Measurements from ENCODE around the gene ELMOD1.
A peak's percentile ranks its signal among the peaks of the same experiment; 100 is the strongest.

The ELMOD1 gene

DNA sequence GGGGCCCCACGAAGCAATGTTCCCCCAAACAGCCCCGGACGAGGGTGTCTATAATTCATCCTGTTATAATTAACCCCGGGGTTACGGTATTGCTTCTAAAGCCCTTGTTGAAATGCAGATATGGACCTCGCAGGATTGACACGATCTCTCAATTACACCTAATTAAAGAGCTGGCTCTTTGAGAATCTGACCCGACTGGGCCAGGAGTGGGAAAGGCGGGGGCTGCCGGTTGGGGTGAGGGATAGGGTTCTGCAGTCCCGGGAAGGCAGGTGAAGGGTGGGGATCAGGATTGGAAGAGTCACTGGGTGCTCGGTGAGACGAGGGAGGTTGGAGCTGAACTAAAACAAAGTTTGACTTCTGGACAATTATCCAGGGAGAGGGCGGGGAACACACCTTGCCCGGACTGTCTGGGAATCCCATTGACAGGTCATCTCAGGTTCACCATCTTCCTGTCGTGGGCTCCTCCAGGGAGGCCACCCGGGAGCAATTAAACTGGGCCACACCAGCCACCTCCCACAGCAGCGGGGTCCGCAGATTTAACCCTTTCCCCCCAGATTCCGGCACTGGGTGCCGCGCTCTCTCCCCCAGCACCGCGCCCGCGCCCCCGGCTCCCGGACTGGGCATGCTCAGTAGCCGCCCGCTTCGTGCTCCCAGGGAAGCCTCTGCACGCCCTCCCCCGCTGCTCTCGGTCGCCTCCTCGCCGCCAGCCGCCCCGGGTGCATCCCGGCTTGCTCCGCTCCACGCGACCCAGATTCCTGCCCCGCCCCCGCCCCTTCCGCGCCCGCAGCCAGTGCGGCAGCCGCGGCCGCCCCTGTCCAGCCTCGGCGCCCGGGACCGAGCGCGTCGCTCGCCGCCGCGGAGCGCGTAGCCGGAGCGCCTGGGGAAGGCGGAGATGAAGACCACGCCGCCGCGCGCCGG lies at the start of gene ELMOD1:
Gene ELMOD1, plus strand, starts transcription at position 688 of the 918 bp plus-strand sequence. CDS start 27,043 bp downstream, outside the sequence.
- TF ChIP-seq, protein P1, sequence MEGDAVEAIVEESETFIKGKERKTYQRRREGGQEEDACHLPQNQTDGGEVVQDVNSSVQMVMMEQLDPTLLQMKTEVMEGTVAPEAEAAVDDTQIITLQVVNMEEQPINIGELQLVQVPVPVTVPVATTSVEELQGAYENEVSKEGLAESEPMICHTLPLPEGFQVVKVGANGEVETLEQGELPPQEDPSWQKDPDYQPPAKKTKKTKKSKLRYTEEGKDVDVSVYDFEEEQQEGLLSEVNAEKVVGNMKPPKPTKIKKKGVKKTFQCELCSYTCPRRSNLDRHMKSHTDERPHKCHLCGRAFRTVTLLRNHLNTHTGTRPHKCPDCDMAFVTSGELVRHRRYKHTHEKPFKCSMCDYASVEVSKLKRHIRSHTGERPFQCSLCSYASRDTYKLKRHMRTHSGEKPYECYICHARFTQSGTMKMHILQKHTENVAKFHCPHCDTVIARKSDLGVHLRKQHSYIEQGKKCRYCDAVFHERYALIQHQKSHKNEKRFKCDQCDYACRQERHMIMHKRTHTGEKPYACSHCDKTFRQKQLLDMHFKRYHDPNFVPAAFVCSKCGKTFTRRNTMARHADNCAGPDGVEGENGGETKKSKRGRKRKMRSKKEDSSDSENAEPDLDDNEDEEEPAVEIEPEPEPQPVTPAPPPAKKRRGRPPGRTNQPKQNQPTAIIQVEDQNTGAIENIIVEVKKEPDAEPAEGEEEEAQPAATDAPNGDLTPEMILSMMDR (IDR thresholded peaks at IDR 0.05; ENCODE audit: borderline replicate concordance, insufficient read depth, low read depth, low read length) = no peak
- H3K4me3 ChIP-seq (ENCODE audit: low read depth, low read length) = peak within 1 kb of the TSS; percentile 52

DNA sequence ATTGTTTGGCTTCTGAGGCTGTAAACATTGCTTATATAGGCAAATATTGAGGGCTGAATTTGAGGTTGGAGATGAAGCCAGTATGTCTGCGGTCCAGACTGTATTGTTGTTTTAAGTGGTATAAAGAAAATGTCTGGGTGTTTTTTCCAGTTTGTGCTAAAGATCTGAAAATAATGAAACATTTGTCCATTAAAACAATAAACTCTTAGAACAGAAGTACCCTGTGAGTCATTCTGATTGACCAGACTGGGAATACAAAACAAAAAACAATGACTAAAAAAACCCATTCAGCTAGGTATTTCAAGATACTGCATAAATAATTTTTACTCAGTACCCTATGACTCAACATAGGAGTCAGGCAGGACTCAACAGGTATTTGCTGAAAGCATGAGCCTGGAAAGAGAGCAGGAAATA lies 45.8 kb upstream of the ELMOD1 start:
- TF ChIP-seq, protein P1 (IDR thresholded peaks at IDR 0.05; ENCODE audit: borderline replicate concordance, insufficient read depth, low read depth, low read length) = no peak
- H3K4me3 ChIP-seq (ENCODE audit: low read depth, low read length) = no peak overlapping the region

DNA sequence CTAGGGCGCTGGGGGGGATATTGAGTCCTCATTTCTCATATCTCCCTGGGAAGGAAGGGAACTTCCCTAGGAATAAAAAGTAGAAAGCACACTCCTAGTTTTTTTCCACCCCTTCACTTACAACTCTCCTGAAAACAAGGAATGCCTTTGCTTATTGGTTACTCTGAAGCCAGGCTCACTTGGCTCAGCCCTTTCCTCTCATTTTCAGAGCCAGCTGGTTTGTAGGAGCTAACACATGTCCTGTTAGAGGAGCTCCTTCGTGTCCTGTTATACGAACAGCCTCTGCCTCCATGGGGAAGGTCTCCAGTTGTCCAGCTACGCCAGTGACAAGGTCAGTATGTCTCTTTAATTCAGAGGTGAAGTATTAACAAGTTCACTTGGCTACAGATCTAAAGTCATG lies 43.0 kb upstream of the ELMOD1 start:
- no peak overlapping the region for H3K4me3 ChIP-seq (ENCODE audit: low read depth, low read length)
- TF ChIP-seq, protein P1 (IDR thresholded peaks at IDR 0.05; ENCODE audit: borderline replicate concordance, insufficient read depth, low read depth, low read length) = no peak

DNA sequence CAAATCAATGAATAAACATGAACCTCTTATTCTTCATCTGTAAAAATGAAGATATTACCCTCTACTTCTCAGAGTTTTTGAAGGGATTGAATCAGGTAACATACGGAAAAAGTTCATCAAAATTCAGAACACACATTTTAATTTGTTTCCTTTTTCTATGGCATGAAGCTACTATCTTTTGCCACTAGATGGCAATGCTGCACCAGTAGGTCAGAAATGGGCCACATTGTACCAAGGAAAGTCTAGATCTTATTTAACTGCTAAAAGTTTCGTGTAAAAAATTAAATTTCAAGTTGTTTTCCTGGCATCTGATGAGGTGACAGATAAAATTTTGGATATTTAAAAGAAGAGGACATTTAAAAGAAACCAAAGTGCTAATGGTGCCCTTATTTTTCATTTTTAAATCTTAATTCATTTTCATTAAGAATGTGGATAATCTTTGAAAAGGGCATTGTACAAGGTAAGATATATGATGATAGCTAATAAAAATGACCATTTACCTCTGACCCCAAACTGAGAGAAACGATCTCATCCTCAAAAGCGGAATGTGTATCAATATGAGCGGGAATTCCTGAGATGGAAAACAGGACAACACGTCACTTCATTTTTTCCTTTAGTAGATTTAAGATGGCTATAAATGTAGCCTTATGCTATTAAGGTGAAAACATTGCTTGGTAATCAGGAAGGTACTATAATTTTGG lies 41.5 kb upstream of the ELMOD1 start:
- TF ChIP-seq, protein P1 (IDR thresholded peaks at IDR 0.05; ENCODE audit: borderline replicate concordance, insufficient read depth, low read depth, low read length) = peak; percentile 64; the same call in 1 of the 2 replicates

DNA sequence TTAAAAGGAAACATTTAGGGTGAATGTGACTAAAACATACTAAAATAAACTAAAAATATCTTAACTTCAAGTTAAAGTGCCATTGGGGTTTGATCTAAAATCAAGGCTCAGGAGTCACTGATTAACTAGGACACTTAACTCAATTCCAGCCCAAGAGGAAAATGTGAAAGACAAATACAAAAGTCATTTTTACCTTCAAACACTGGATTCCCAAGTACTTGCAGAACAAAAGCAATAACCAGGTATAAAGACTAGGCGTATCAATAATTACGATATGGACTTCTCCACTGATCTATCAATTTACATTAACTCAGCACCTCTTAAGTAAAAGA lies 41.0 kb upstream of the ELMOD1 start:
- TF ChIP-seq, protein P1 (IDR thresholded peaks at IDR 0.05; ENCODE audit: borderline replicate concordance, insufficient read depth, low read depth, low read length) = no peak
- no peak overlapping the region for H3K4me3 ChIP-seq (ENCODE audit: low read depth, low read length)

More for the DNA sequence above, 41.5 kb upstream of the ELMOD1 start:
- no peak overlapping the region for H3K4me3 ChIP-seq (ENCODE audit: low read depth, low read length)

DNA sequence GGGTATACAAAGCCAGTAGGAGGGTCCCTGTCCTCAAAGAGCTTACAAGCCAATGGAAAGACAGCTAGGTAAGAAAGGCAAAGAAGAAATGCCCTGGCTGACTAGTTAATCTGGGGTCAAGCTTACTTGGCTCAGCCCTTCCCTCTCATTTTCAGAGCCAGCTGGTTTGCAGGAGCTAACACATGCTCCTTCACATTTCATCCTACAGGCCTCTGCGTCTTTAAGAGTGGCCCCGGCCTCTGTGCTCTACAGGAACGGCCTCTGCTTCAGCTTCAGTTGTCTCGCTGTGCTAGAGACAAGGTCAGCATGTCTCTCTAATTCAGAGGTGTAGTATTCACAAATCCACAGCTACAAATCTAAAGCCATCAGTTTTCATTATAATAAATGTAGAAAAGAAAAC lies 40.6 kb upstream of the ELMOD1 start:
- TF ChIP-seq, protein P1 (IDR thresholded peaks at IDR 0.05; ENCODE audit: borderline replicate concordance, insufficient read depth, low read depth, low read length) = no peak
- no peak overlapping the region for H3K4me3 ChIP-seq (ENCODE audit: low read depth, low read length)
